NCI-H146 treated with DMSO at 0.1 percent for 48 hours (cell line): ENCODE results near the gene GSTM4.
"Not testable (repeated sequence)": the region's sequence is repeated elsewhere in the genome, so short reads cannot be mapped to it uniquely, and the experiment has no call there.

Experiments used
- DNase-seq: peaks from one replicate; lab custom pipeline; 2025; ENCODE audit not compliant: unreplicated experiment; lab: John Stamatoyannopoulos, UW

GSTM4 gene

GRCh38 chr1:109697861-109698260, 42.0 kb downstream of the GSTM4 start:
- not testable (repeated sequence) for DNase-seq

GRCh38 chr1:109702940-109703339, 47.0 kb downstream of the GSTM4 start:
- not testable (repeated sequence) for DNase-seq

- DNase-seq, result no peak
Observed at GRCh38 chr1:109704173-109704572, 48.3 kb downstream of the GSTM4 start.

- DNase-seq, result no peak
Observed at GRCh38 chr1:109705411-109705810, 49.5 kb downstream of the GSTM4 start.

- DNase-seq, result not testable (repeated sequence)
Observed at GRCh38 chr1:109708949-109709348, 53.0 kb downstream of the GSTM4 start.

GRCh38 chr1:109709822-109710221, 53.9 kb downstream of the GSTM4 start:
- not testable (repeated sequence) for DNase-seq
